Measurements from ENCODE around the gene LGALS4.
"Not testable (repeated sequence)": the region's sequence is repeated elsewhere in the genome, so short reads cannot be mapped to it uniquely, and the experiment has no call there.

LGALS4 gene, protein sequence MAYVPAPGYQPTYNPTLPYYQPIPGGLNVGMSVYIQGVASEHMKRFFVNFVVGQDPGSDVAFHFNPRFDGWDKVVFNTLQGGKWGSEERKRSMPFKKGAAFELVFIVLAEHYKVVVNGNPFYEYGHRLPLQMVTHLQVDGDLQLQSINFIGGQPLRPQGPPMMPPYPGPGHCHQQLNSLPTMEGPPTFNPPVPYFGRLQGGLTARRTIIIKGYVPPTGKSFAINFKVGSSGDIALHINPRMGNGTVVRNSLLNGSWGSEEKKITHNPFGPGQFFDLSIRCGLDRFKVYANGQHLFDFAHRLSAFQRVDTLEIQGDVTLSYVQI

DNA sequence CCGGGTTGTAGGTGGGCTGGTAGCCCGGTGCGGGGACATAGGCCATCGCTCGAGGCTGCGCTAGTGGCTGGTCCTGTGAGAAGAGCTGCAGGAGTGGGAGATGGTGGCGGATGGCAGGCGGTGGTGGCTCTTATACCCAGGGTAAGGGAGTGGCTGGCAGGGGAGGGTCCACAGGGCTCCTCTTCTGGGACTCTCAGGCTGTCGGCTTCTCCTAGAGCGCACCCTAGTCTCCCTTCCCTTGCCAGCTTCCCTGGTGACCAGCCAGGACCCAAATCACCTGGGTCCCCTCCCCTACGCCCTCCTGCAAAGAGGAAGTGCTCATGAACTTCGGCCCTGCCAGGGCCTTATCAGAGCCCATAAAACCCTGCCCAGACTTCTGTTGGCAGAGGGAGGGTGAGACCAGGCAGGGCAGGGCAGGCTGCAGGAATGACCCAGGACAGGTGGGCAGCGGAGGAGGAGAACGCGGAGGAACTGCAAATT is at the start of gene LGALS4:
LGALS4 (minus strand) TSS at position 105 of the 480 bp plus-strand sequence; CDS start at position 46, 59 bp downstream.
- no peak within 1 kb of the TSS for H3K27ac Mint-ChIP-seq
- no peak within 1 kb of the TSS for H3K4me3 Mint-ChIP-seq

DNA sequence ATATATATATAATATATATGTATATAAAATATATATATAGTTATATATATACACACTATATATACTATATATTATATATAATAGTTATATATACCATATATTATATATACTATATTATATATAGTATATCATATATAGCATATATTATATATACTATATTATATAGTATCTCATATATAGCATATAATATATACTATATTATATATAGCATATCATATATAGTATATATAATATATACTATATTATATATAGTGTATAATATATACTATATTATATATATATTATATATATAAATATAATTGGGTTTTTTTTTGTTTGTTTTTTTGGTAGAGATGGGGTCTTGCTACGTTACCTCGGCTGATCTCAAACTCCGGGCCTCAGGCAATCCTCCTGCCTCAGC is 48.6 kb upstream of the LGALS4 start:
- peaks cover 56% of the 10 kb centered on the region for H3K4me1 Mint-ChIP-seq (ENCODE audit: low read depth)
- H3K27ac Mint-ChIP-seq = no peak overlapping the region
- no peak overlapping the region for H3K4me3 Mint-ChIP-seq
- no peaks in the 10 kb centered on the region for H3K27me3 Mint-ChIP-seq
- H3K9me3 Mint-ChIP-seq = no peaks in the 10 kb centered on the region
- H3K36me3 Mint-ChIP-seq (ENCODE audit: low read depth) = peaks cover 5% of the 10 kb centered on the region

More for the DNA sequence above, at the start of gene LGALS4:
- H3K27me3 Mint-ChIP-seq = no peaks in the 10 kb centered on the region
- H3K36me3 Mint-ChIP-seq (ENCODE audit: low read depth) = peaks cover 15% of the 10 kb centered on the region
- no peaks in the 10 kb centered on the region for H3K9me3 Mint-ChIP-seq
- H3K4me1 Mint-ChIP-seq (ENCODE audit: low read depth) = no peaks in the 10 kb centered on the region

DNA sequence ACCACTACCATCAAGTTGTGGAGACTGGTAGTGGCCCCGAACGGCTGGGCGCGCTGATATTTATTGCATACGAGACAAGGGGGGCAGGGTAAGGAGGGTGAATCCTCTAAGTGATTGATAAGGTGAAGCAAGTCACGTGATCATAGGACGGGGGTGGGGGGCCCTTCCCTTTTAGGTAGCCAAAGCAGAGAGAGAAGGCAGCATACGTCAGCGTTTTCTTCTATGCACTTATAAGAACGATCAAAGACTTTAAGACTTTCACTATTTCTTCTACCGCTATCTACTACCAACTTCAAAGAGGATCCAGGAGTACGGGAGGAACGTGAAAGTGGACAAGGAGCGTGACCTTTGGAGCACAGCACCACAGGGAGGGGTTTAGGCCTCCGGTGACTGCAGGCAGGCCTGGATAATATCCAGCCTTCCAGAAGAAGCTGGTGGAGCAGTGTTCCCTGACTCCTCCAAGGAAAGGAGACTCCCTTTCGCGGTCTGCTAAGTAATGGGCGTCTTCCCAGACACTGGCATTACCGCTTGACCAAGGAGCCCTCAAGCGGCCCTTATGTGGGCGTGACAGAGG is 47.0 kb upstream of the LGALS4 start:
- not testable (repeated sequence) for H3K9me3 Mint-ChIP-seq; H3K27ac Mint-ChIP-seq; H3K36me3 Mint-ChIP-seq (ENCODE audit: low read depth); H3K4me3 Mint-ChIP-seq; H3K27me3 Mint-ChIP-seq
- peaks cover 47% of the 10 kb centered on the region for H3K4me1 Mint-ChIP-seq (ENCODE audit: low read depth)

DNA sequence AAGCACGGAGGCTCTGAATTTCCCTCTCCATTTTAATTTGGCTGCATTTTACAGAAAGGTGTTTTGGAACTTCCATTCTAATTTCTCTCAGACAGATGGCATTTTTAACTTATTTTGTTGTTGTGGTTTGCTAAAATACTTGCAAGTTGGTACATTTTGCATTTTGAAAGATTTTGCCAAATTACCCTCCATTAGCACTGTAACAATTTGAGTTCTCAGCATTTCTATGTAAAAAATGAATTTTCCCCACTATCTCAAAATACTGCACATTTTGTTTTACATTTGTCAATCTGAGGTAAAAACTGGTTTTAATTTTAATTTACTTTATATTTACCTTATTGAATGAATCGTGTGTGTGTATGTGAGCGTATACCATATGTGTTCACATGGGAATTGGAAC is 44.1 kb upstream of the LGALS4 start:
- H3K36me3 Mint-ChIP-seq (ENCODE audit: low read depth) = no peaks in the 10 kb centered on the region
- H3K4me1 Mint-ChIP-seq (ENCODE audit: low read depth) = peaks cover 49% of the 10 kb centered on the region
- no peaks in the 10 kb centered on the region for H3K9me3 Mint-ChIP-seq
- H3K4me3 Mint-ChIP-seq = peak overlapping the region; percentile 59
- no peaks in the 10 kb centered on the region for H3K27me3 Mint-ChIP-seq
- peak overlapping the region; percentile 88 for H3K27ac Mint-ChIP-seq

DNA sequence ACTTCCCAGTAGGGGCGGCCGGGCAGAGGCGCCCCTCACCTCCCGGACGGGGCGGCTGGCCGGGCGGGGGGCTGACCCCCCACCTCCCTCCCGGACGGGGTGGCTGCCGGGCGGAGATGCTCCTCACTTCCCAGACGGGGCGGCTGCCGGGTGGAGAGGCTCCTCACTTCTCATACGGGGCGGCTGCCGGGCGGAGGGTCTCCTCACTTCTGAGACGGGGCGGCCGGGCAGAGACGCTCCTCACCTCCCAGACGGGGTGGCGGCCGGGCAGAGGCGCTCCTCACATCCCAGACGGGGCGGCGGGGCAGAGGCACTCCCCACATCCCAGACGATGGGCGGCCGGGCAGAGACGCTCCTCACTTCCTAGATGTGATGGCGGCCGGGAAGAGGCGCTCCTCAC is 43.0 kb upstream of the LGALS4 start:
- H3K36me3 Mint-ChIP-seq (ENCODE audit: low read depth); H3K27me3 Mint-ChIP-seq: not testable (repeated sequence)

DNA sequence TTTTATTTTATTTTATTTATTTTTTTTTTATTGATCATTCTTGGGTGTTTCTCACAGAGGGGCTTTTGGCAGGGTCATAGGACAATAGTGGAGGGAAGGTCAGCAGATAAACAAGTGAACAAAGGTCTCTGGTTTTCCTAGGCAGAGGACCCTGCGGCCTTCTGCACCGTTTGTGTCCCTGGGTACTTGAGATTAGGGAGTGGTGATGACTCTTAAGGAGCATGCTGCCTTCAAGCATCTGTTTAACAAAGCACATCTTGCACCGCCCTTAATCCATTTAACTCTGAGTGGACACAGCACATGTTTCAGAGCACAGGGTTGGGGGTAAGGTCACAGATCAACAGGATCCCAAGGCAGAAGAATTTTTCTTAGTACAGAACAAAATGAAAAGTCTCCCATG is 42.2 kb upstream of the LGALS4 start:
- not testable (repeated sequence) for H3K27me3 Mint-ChIP-seq; H3K36me3 Mint-ChIP-seq (ENCODE audit: low read depth); H3K9me3 Mint-ChIP-seq
- Mint-ChIP-seq H3K4me1 (ENCODE audit: low read depth) (peaks cover 54% of the 10 kb centered on the region), H3K4me3 (peak overlapping the region; percentile 37), H3K27ac (peak overlapping the region; percentile 26)

More for the DNA sequence above, 43.0 kb upstream of the LGALS4 start:
- not testable (repeated sequence) for H3K27ac Mint-ChIP-seq, H3K4me3 Mint-ChIP-seq, H3K9me3 Mint-ChIP-seq
- H3K4me1 Mint-ChIP-seq (ENCODE audit: low read depth) = peaks cover 55% of the 10 kb centered on the region

DNA sequence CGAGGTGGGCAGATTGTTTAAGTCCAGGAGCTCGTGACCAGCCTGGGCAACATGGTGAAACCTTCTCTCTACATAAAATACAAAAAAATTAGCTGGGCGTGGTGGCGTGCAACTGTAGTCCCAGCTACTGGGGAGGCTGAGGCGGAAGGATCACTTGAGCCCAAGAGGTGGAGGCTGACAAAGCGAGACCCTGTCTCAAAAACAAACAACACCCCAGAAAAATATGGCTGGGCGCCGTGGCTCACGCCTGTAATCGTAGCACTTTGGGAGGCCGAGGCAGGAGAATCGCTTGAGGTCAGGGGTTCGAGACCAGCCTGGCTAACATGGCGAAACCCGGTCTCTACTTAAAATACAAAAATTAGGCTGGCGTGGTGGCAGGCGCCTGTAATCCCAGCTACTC is 40.5 kb upstream of the LGALS4 start:
- Mint-ChIP-seq H3K4me1 (ENCODE audit: low read depth) (peaks cover 59% of the 10 kb centered on the region), H3K27ac (peak overlapping the region; percentile 97), H3K27me3 (no peaks in the 10 kb centered on the region), H3K36me3 (ENCODE audit: low read depth) (peaks cover 10% of the 10 kb centered on the region), H3K9me3 (no peaks in the 10 kb centered on the region), H3K4me3 (peak overlapping the region; percentile 93)

DNA sequence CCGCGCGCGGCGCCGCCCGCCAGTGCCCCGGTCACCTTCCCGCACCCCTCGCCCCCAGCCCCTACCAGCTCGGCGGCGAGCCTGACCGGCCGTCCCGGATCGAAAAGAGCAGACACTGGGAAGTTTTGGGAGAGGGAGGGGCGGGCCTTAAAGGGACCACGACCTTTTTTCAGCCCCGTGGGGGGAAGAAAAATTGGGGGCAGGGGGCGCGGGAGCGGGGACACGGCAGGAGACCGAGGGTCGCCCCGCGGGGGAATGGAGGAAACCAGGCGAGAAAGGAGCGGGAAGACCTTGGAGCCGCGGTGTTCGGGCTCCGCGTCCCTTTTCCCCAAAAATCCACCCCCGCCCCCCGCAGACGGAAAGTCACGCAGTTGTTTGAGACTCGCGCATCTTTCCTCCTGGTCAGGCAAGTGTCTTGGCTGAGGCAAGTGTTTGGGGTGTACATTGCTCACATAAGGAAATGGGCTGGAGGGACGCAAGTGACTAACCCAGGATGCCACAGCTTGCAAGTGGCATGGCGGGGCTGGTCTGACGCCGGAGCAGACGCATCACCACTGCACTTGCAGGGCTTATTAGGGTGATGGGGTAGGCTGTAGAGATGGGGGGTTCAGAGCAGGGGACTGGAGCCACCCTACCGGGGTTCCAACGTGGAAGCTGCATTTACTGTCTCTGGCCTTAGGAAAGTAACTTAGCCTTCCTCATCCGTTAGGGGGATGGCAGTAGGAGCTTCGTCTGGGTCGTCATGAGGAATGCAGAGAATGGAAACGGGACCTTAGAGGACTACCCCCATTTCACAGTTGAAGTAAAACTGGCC is 39.7 kb upstream of the LGALS4 start:
- Mint-ChIP-seq H3K27me3 (no peaks in the 10 kb centered on the region), H3K27ac (peak overlapping the region; percentile 97), H3K4me1 (ENCODE audit: low read depth) (peaks cover 59% of the 10 kb centered on the region), H3K9me3 (no peaks in the 10 kb centered on the region), H3K4me3 (peak overlapping the region; percentile 93), H3K36me3 (ENCODE audit: low read depth) (peaks cover 18% of the 10 kb centered on the region)

DNA sequence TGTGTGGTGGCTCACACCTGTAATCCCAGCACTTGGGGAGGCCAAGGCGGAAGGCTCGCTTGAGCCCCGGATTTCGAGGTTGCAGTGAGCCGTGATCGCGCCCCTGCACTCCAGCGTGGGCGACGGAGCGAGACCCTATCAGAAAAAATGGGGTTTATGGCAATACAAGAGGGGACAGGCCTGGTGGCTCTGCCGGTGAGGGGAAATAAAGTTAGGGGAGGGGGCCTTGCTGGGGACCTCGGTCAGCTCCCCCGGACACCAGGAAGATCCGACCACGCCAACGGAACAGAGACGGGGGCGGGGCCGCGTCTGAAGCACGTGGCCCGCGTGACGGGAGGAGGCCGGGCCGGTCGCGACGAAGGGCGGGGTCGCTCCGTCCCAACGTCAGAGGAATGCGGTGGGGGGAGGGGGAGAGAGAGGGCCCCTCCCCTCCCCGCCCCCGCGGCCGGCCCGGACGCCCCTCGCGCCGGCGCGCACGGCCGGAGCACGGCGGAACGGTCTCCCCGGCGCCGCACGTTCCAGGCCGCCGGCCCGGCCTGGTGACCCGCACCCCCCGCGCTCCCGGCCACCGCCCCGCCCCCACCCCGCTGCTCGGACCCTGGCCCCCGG is 39.0 kb upstream of the LGALS4 start:
- no peaks in the 10 kb centered on the region for H3K27me3 Mint-ChIP-seq
- H3K4me3 Mint-ChIP-seq = peak overlapping the region; percentile 99
- H3K36me3 Mint-ChIP-seq (ENCODE audit: low read depth) = peaks cover 25% of the 10 kb centered on the region
- H3K9me3 Mint-ChIP-seq = no peaks in the 10 kb centered on the region
- peaks cover 59% of the 10 kb centered on the region for H3K4me1 Mint-ChIP-seq (ENCODE audit: low read depth)
- peak overlapping the region; percentile 97 for H3K27ac Mint-ChIP-seq

DNA sequence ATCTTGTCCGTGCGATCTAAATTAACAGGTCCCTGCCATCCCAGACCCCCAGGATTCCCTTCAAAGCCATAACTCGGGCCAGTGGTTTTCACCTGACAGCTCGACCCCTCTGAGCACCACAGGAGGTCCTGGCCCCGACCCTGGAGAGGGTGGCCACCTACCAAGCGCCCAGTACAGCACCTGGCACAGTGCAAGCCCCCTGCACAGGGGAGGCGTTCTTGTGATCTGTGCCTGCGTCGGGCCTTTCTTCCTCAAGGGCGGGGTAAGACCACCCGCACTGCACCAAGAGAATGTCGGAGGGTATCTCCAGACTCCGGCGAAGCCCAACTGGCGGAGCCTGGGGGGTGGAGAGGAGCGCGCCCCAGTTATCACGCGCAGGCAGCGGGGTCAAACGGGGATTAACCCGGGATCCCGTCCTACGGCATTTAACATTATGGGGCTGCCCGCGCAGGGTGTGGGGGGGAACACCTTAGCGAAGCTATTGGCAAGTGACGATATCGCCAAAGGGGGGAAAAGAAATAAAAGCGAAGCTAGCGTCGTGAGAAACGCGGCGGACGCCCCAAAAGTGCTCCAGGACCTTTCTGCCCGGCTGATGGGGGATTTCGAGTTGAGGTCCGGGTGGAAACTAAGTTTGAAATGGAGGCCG is 38.4 kb upstream of the LGALS4 start:
- Mint-ChIP-seq H3K36me3 (ENCODE audit: low read depth) (peaks cover 30% of the 10 kb centered on the region), H3K27me3 (no peaks in the 10 kb centered on the region), H3K4me1 (ENCODE audit: low read depth) (peaks cover 58% of the 10 kb centered on the region), H3K4me3 (peak overlapping the region; percentile 99), H3K9me3 (no peaks in the 10 kb centered on the region), H3K27ac (peak overlapping the region; percentile 97)

DNA sequence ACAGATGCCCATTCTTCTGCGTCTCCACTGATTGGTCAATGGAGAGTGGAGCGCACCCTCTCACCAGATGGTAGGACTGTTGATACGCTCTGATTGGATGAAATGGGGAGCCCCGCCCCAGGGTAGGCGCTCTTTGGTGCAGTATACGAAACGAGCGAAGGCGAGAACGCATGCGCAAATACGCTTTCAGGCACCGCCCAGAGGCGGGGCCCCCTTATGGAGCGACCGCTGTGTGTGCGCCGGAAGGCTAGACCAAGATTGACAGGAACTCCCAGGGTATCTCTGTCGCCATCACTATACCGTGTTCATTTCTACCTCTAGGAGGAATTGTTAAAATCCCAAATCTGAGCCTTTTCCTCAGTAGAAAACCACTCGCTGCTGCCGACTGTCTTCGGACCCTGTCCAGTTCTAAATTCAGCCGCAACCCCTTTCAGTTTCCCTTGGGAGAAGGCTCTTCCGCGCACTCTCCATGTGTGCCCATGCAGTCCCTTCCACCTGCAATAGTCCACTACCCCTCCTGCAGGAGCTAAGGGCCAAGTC is 37.8 kb upstream of the LGALS4 start:
- H3K36me3 Mint-ChIP-seq (ENCODE audit: low read depth) = peaks cover 35% of the 10 kb centered on the region
- H3K9me3 Mint-ChIP-seq = no peaks in the 10 kb centered on the region
- H3K4me1 Mint-ChIP-seq (ENCODE audit: low read depth) = peaks cover 63% of the 10 kb centered on the region
- peak overlapping the region; percentile 99 for H3K4me3 Mint-ChIP-seq
- peak overlapping the region; percentile 97 for H3K27ac Mint-ChIP-seq
- no peaks in the 10 kb centered on the region for H3K27me3 Mint-ChIP-seq

DNA sequence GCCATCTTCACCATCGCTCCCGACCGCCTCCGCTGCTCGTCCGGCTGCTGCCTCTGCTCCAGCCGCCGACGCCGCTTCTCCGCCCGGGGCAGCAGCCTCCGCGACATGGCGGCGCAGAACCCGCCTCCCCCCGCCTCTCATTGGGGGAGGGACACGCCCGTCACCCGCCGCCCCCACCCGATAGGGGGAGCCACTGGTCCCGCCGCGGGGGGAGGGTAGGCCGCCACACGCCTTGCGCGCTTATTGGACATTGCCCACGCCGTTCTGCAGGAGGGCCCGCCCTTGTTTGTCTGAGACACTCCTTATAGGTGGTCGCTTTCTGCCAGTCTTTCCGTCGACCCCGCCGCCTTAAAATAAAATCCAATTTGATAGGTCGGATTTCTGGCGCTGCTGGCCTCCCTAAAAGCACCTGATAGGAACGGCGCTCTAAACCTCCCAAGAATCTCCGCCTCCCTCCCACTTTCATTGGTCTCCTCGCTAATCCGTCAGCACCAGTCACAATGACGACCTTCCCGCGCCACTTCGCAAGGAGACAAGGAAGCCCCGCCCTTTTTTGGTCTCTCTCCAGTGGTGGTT is 37.2 kb upstream of the LGALS4 start, which contains the start of gene HNRNPL:
HNRNPL (minus strand) TSS at position 127 of the 576 bp plus-strand sequence; CDS start at position 107, 20 bp downstream.
- Mint-ChIP-seq H3K9me3 (no peaks in the 10 kb centered on the region), H3K4me3 (peak within 1 kb of the TSS; percentile 99), H3K27me3 (no peaks in the 10 kb centered on the region), H3K27ac (peak within 1 kb of the TSS; percentile 97), H3K36me3 (ENCODE audit: low read depth) (peaks cover 41% of the 10 kb centered on the region), H3K4me1 (ENCODE audit: low read depth) (peaks cover 66% of the 10 kb centered on the region)

DNA sequence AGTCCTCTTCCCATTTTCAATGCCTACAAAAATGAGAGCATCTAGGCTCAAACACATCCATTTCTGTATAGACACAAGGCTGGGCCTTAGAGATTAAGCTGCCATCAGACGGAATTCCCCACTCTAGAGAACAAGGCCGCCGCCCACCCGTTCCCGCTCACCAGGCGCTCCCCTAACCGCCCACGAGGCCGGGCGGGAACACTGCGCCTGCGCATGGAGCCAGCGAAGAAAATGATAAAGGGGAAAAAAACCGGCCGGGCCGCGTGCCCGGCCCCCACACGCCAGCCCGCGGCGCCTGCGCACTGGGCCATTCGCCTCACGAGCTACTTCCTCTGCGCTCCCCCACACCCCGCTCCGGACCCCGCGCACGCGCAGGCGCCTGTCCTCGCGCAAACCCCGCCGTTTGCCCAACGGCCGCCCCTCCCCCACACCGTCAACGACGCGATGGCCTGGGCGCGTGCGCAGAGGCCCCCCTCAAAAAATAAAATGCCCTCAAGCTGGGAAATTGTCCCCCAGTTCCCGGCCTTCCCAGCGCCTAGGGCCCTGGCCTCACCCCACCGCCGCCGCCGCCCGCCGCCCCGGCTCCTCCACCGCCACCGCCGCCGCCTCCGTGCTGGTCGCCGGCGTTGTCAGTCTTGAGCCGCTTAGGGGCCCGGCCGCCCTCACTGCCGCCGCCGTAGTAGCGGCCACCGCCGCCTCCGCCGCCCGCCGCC is 36.6 kb upstream of the LGALS4 start:
- Mint-ChIP-seq H3K4me3 (peak overlapping the region; percentile 99), H3K27me3 (no peaks in the 10 kb centered on the region), H3K27ac (peak overlapping the region; percentile 97), H3K36me3 (ENCODE audit: low read depth) (peaks cover 47% of the 10 kb centered on the region), H3K9me3 (no peaks in the 10 kb centered on the region), H3K4me1 (ENCODE audit: low read depth) (peaks cover 71% of the 10 kb centered on the region)

Measured in stimulated activated naive CD8-positive, alpha-beta T cell treated with anti-CD3 and anti-CD28 coated beads, Interleukin-15, Interleukin-2, amounts not matched to agents 100 ng/mL and 50 ng/mL, for 24 hours (primary cell).